HepG2 (cell line): Measurements from ENCODE around the gene SPRYD4. TPM values are rescaled to one million over a fixed set of nuclear protein-coding genes. Genes with fewer than 3 reads are reported as not detected.
A peak's percentile ranks its signal among the peaks of the same experiment; 100 is the strongest.

ENCODE experiments used
- CBX2 ChIP-seq, 2 experiments: fragments of 200-600 bp in 1 of 2; sonication (generic); formaldehyde crosslinking in 1 of 2; IDR thresholded peaks; 2 replicates each; pipeline versions ENCODE4 v1.7.0 to v1.8.1; 2018 to 2022; ENCODE audit warnings: low read depth in 2 of 2, low read length in 1 of 2, mild to moderate bottlenecking in 1 of 2, missing genetic modification reagents in 1 of 2
- ELF3 ChIP-seq: IDR thresholded peaks from 2 replicates; pipeline ENCODE4 v1.6.1; 2016; ENCODE audit warnings: missing genetic modification reagents, missing compliant biosample characterization
- ELF4 ChIP-seq: sonication (generic); formaldehyde crosslinking; IDR thresholded peaks from 2 replicates; pipeline ENCODE4 v1.5.0; 2020; ENCODE audit warnings: missing genetic modification reagents, mild to moderate bottlenecking, moderate library complexity, borderline replicate concordance
- KDM1A ChIP-seq: IDR thresholded peaks from 2 replicates; pipeline ENCODE4 v1.6.1; 2016; ENCODE audit warnings: missing compliant biosample characterization
- MATR3 ChIP-seq: sonication (generic); formaldehyde crosslinking; IDR thresholded peaks from 2 replicates; pipeline ENCODE4 v1.4.0; 2020; ENCODE audit warnings: missing genetic modification reagents
- MYNN ChIP-seq: sonication (generic); formaldehyde crosslinking; IDR thresholded peaks from 2 replicates; pipeline ENCODE4 v1.4.0; 2020; ENCODE audit warnings: mild to moderate bottlenecking, low read depth, missing genetic modification reagents
- NBN ChIP-seq: fragments of 450-650 bp; conservative IDR thresholded peaks from 2 replicates; pipeline ENCODE4 v1.6.1; 2017
- NFE2 ChIP-seq: sonication (generic); formaldehyde crosslinking; IDR thresholded peaks from 2 replicates; pipeline ENCODE4 v1.4.0; 2020; ENCODE audit warnings: missing genetic modification reagents
- RFX5 ChIP-seq: IDR thresholded peaks from 2 replicates; pipeline ENCODE4 v1.6.1; 2011; ENCODE audit warnings: low read depth, low read length, improper control_type of control experiment
- RNF2 ChIP-seq: fragments of 450-650 bp; conservative IDR thresholded peaks from 2 replicates; pipeline ENCODE4 v1.6.1; 2016; ENCODE audit warnings: low read depth
- SOX5 ChIP-seq: IDR thresholded peaks from 2 replicates; pipeline ENCODE4 v1.6.1; 2016; ENCODE audit warnings: borderline replicate concordance
- ZFP37 ChIP-seq: sonication (generic); formaldehyde crosslinking; IDR thresholded peaks from 2 replicates; pipeline ENCODE4 v1.4.0; 2020; ENCODE audit warnings: missing genetic modification reagents, borderline replicate concordance
- ZNF235 ChIP-seq: sonication (generic); formaldehyde crosslinking; IDR thresholded peaks from 2 replicates; pipeline ENCODE4 v1.8.1; 2023; ENCODE audit warnings: mild to moderate bottlenecking, missing genetic modification reagents, borderline replicate concordance
- ZNF296 ChIP-seq: sonication (generic); formaldehyde crosslinking; conservative IDR thresholded peaks from 2 replicates; pipeline ENCODE4 v1.5.0; 2020; ENCODE audit warnings: mild to moderate bottlenecking, missing genetic modification reagents
- ZNF547 ChIP-seq: sonication (generic); formaldehyde crosslinking; IDR thresholded peaks from 2 replicates; pipeline ENCODE4 v1.5.1; 2020; ENCODE audit warnings: mild to moderate bottlenecking, missing genetic modification reagents
- ZNF720 ChIP-seq: sonication (generic); formaldehyde crosslinking; IDR thresholded peaks from 2 replicates; pipeline ENCODE4 v1.4.0; 2020; ENCODE audit warnings: missing genetic modification reagents
- ZNF841 ChIP-seq: sonication (generic); formaldehyde crosslinking; IDR thresholded peaks from 2 replicates; pipeline ENCODE4 v1.8.1; 2023; ENCODE audit warnings: missing genetic modification reagents, borderline replicate concordance
- polyA plus RNA-seq, 8 experiments: library from polyadenylated mRNA; depleted of rRNA in 3 of 8; stranded (reverse) in 7 of 8; unstranded in 1 of 8; fragments of >200 nt; fragmentation: Illumina TruSeq in 4 of 8; extraction: Trizol in 4 of 8; gene quantifications; 2 replicates each; pipeline versions ENCODE4 v1.2.1 to v1.2.3, GENCODE V29; 2011 to 2016; ENCODE audit warnings: low read depth in 4 of 8, missing spikeins in 1 of 8, mixed read lengths in 1 of 8; ENCODE audit not compliant: insufficient read depth in 1 of 8
- total RNA-seq, 5 experiments: library from RNA; depleted of rRNA; stranded (reverse); fragments of >200 nt; fragmentation: Illumina TruSeq; extraction: Trizol; gene quantifications; 2 replicates each; pipeline ENCODE4 v1.2.3, GENCODE V29; 2016; ENCODE audit warnings: low read depth in 1 of 5
- TF ChIP-seq, protein P1 (sequence below): sonication (generic); formaldehyde crosslinking; IDR thresholded peaks from 2 replicates; pipeline ENCODE4 v1.8.0; 2022; ENCODE audit warnings: missing genetic modification reagents, mild to moderate bottlenecking, inconsistent platforms, borderline replicate concordance
- TF ChIP-seq, protein P2 (sequence below): sonication (generic); formaldehyde crosslinking; IDR thresholded peaks from 2 replicates; pipeline ENCODE4 v1.4.0; 2020; ENCODE audit warnings: missing genetic modification reagents, borderline replicate concordance
- TF ChIP-seq, protein P3 (sequence below): sonication (generic); formaldehyde crosslinking; IDR thresholded peaks from 2 replicates; pipeline ENCODE4 v1.5.0; 2020; ENCODE audit warnings: missing genetic modification reagents
- TF ChIP-seq, protein P4 (sequence below): sonication (generic); formaldehyde crosslinking; IDR thresholded peaks from 2 replicates; pipeline ENCODE4 v1.4.0; 2020; ENCODE audit warnings: mild to moderate bottlenecking, missing genetic modification reagents
- TF ChIP-seq, protein P5 (sequence below): IDR thresholded peaks from 2 replicates; pipeline ENCODE4 v1.6.1; 2016; ENCODE audit warnings: low read depth, control low read depth

SPRYD4 gene
- total and polyA plus RNA-seq, 2 of the 13 experiments (the other 11 are each of a cell fraction or from before 2014, with no cell fraction given) = 3.9 to 4.5 TPM

DNA sequence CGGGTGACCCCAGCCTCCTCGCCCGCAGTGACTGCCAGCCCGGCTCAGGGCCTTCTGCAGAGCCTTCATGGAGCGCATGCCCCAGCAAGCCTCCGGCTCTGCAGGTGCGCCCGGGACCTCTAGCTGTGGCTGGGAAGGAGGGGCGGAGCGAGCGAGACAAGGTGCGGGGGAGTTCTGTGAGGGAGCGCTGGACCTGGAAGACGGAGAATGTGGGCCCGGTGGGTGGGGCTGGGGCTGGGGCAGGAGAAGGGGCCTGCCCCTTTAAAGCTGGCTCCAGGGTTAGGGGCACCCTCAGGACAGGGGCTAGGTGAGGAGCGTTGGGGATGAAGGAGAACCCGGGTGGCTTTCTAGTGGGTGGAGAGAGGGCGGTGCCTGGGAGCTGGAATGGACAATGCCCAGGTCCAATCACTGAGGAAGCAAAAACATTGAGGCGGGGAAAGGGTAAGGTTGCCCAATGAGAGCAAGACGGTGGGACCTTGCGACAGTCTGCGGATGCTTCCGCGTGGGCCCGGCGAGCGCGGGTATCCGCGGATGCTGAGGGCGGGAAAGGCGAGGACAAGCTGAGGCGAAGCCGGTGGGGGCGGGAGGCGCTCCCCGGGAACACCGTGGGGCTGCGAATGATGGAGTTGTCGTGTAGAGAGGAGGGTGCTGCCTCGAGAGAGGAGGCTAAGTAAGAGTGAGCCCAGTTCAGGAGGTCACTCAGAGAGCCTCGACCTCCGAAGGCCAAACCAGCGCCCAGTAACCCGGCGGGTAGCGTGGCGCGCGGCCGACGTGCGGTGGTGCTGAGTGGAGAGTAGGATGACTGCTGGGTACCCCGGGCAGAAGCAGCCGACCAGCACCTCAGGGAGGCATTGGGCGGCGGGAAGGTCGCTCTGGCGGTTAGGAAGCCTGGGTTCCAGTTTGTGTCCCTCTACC is 19.9 kb downstream of the SPRYD4 start, which contains the start of gene GLS2 (continued):
- TF ChIP-seq, protein P1, sequence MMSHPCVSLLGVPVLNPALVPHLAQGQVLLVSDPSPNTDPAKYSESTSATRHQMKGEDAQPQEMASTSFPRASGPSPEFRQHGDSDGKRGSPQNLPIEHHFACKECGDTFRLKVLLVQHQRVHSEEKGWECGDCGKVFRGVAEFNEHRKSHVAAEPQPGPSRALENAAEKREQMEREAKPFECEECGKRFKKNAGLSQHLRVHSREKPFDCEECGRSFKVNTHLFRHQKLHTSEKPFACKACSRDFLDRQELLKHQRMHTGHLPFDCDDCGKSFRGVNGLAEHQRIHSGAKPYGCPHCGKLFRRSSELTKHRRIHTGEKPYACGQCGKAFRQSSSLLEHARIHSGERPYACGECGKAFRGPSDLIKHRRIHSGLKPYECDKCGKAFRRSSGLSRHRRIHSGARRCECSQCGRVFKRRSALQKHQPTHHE (CRISPR knock-in tag) = peak; percentile 98; the same call in 1 of the 2 replicates
- TF ChIP-seq, protein P2, sequence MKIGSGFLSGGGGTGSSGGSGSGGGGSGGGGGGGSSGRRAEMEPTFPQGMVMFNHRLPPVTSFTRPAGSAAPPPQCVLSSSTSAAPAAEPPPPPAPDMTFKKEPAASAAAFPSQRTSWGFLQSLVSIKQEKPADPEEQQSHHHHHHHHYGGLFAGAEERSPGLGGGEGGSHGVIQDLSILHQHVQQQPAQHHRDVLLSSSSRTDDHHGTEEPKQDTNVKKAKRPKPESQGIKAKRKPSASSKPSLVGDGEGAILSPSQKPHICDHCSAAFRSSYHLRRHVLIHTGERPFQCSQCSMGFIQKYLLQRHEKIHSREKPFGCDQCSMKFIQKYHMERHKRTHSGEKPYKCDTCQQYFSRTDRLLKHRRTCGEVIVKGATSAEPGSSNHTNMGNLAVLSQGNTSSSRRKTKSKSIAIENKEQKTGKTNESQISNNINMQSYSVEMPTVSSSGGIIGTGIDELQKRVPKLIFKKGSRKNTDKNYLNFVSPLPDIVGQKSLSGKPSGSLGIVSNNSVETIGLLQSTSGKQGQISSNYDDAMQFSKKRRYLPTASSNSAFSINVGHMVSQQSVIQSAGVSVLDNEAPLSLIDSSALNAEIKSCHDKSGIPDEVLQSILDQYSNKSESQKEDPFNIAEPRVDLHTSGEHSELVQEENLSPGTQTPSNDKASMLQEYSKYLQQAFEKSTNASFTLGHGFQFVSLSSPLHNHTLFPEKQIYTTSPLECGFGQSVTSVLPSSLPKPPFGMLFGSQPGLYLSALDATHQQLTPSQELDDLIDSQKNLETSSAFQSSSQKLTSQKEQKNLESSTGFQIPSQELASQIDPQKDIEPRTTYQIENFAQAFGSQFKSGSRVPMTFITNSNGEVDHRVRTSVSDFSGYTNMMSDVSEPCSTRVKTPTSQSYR (CRISPR knock-in tag) = peak; percentile 67; the same call in 1 of the 2 replicates
- TF ChIP-seq, protein P3, sequence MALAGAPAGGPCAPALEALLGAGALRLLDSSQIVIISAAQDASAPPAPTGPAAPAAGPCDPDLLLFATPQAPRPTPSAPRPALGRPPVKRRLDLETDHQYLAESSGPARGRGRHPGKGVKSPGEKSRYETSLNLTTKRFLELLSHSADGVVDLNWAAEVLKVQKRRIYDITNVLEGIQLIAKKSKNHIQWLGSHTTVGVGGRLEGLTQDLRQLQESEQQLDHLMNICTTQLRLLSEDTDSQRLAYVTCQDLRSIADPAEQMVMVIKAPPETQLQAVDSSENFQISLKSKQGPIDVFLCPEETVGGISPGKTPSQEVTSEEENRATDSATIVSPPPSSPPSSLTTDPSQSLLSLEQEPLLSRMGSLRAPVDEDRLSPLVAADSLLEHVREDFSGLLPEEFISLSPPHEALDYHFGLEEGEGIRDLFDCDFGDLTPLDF = peak; percentile 87
- peak; percentile 70; the same call in 1 of the 2 replicates for TF ChIP-seq ELF3 (CRISPR knock-in tag)
- 0 out of 2 replicates have a peak, but pooled peaks have one; percentile 35 for TF ChIP-seq NFE2 (CRISPR knock-in tag)
- no peak for TF ChIP-seq ELF4 (CRISPR knock-in tag)
- TF ChIP-seq ZNF296 = peak; percentile 74
- TF ChIP-seq ZNF720 (CRISPR knock-in tag) = no peak
- TF ChIP-seq RFX5 = no peak
- TF ChIP-seq, protein P4, sequence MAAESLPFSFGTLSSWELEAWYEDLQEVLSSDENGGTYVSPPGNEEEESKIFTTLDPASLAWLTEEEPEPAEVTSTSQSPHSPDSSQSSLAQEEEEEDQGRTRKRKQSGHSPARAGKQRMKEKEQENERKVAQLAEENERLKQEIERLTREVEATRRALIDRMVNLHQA = no peak
- TF ChIP-seq SOX5 (CRISPR knock-in tag) = no peak
- TF ChIP-seq, protein P5, sequence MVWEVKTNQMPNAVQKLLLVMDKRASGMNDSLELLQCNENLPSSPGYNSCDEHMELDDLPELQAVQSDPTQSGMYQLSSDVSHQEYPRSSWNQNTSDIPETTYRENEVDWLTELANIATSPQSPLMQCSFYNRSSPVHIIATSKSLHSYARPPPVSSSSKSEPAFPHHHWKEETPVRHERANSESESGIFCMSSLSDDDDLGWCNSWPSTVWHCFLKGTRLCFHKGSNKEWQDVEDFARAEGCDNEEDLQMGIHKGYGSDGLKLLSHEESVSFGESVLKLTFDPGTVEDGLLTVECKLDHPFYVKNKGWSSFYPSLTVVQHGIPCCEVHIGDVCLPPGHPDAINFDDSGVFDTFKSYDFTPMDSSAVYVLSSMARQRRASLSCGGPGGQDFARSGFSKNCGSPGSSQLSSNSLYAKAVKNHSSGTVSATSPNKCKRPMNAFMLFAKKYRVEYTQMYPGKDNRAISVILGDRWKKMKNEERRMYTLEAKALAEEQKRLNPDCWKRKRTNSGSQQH = no peak
- TF ChIP-seq MYNN (CRISPR knock-in tag) = peak; percentile 85; the same call in 1 of the 2 replicates
- TF ChIP-seq ZNF547 (CRISPR knock-in tag) = peak; percentile 91; the same call in 1 of the 2 replicates
- no peak for TF ChIP-seq CBX2 (IDR thresholded peaks at IDR 0.05; ENCODE audit: low read depth, low read length)
- TF ChIP-seq CBX2 (CRISPR knock-in tag; IDR thresholded peaks at IDR 0.05; ENCODE audit: low read depth) = 0 out of 2 replicates have a peak, but pooled peaks have one; percentile 37
- peak; percentile 76; the same call in 1 of the 2 replicates for TF ChIP-seq ZNF841 (CRISPR knock-in tag)
- TF ChIP-seq MATR3 = no peak
- TF ChIP-seq NBN = no peak
- peak; percentile 94 for TF ChIP-seq ZFP37 (CRISPR knock-in tag)
- peak; percentile 70; the same call in 1 of the 2 replicates for TF ChIP-seq KDM1A (CRISPR knock-in tag)
- TF ChIP-seq RNF2 = peak; percentile 43; the same call in 1 of the 2 replicates
- TF ChIP-seq ZNF235 = 0 out of 2 replicates have a peak, but pooled peaks have one; percentile 66
